ENCODE measurements around the gene ARF1.

The ARF1 gene

GRCh38 chr1:228076796-228077430 is 5.6 kb upstream of the ARF1 start:
- Histone ChIP-seq H3K36me3 (ENCODE audit: control insufficient read depth, insufficient read depth, low read length) (no peaks in the 10 kb centered on the region), H3K4me2 (ENCODE audit: low read length) (no peak overlapping the region), H3K9me3 (ENCODE audit: control insufficient read depth, low read length) (no peaks in the 10 kb centered on the region), H3K9ac (no peak overlapping the region), H3K27ac (no peak overlapping the region), H3K79me2 (no peaks in the 10 kb centered on the region), H3K4me1 (no peaks in the 10 kb centered on the region), H3K27me3 (ENCODE audit: control insufficient read depth, insufficient read depth, low read length) (no peaks in the 10 kb centered on the region), H2AFZ (no peak overlapping the region), H3K4me3 (ENCODE audit: low read depth, low read length) (no peak overlapping the region)
- TF ChIP-seq CTCF (IDR thresholded peaks at IDR 0.05) = no peak

- Histone ChIP-seq H3K27ac (no peak overlapping the region), H3K4me1 (no peaks in the 10 kb centered on the region), H3K4me3 (ENCODE audit: low read depth, low read length) (no peak overlapping the region), H3K9me3 (ENCODE audit: control insufficient read depth, low read length) (no peaks in the 10 kb centered on the region), H3K27me3 (ENCODE audit: control insufficient read depth, insufficient read depth, low read length) (no peaks in the 10 kb centered on the region), H3K79me2 (no peaks in the 10 kb centered on the region), H3K9ac (no peak overlapping the region), H3K4me2 (ENCODE audit: low read length) (no peak overlapping the region), H3K36me3 (ENCODE audit: control insufficient read depth, insufficient read depth, low read length) (no peaks in the 10 kb centered on the region), H2AFZ (no peak overlapping the region)
- no peak for TF ChIP-seq CTCF (IDR thresholded peaks at IDR 0.05)
Observed at GRCh38 chr1:228077565-228078330, 4.8 kb upstream of the ARF1 start.

- no peaks in the 10 kb centered on the region for H3K9me3 ChIP-seq (ENCODE audit: control insufficient read depth, low read length)
Observed at GRCh38 chr1:228079013-228079412, 3.5 kb upstream of the ARF1 start.

GRCh38 chr1:228079601-228080263 is 2.8 kb upstream of the ARF1 start:
- Histone ChIP-seq H3K27me3 (ENCODE audit: control insufficient read depth, insufficient read depth, low read length) (no peaks in the 10 kb centered on the region), H3K9me3 (ENCODE audit: control insufficient read depth, low read length) (no peaks in the 10 kb centered on the region), H3K36me3 (ENCODE audit: control insufficient read depth, insufficient read depth, low read length) (no peaks in the 10 kb centered on the region), H3K27ac (no peak overlapping the region), H3K4me3 (ENCODE audit: low read depth, low read length) (no peak overlapping the region), H2AFZ (no peak overlapping the region), H3K4me1 (peaks cover 3% of the 10 kb centered on the region), H3K4me2 (ENCODE audit: low read length) (no peak overlapping the region), H3K79me2 (peaks cover 11% of the 10 kb centered on the region), H3K9ac (no peak overlapping the region)
- TF ChIP-seq CTCF (IDR thresholded peaks at IDR 0.05) = no peak

More at GRCh38 chr1:228079013-228079412, 3.5 kb upstream of the ARF1 start:
- Histone ChIP-seq H3K4me1 (no peaks in the 10 kb centered on the region), H3K4me3 (ENCODE audit: low read depth, low read length) (no peak overlapping the region), H3K27me3 (ENCODE audit: control insufficient read depth, insufficient read depth, low read length) (no peaks in the 10 kb centered on the region), H3K9ac (no peak overlapping the region), H3K36me3 (ENCODE audit: control insufficient read depth, insufficient read depth, low read length) (no peaks in the 10 kb centered on the region), H3K27ac (no peak overlapping the region), H3K4me2 (ENCODE audit: low read length) (no peak overlapping the region), H2AFZ (no peak overlapping the region), H3K79me2 (peaks cover 5% of the 10 kb centered on the region)
- TF ChIP-seq CTCF (IDR thresholded peaks at IDR 0.05) = no peak

All from parathyroid adenoma (tissue), 2 donors.